Measurements from ENCODE around the gene NUPR1. TPM values are rescaled to one million over a fixed set of nuclear protein-coding genes. Genes with fewer than 3 reads are reported as not detected.

NUPR1 gene
- total and polyA plus RNA-seq, 2 of the 13 experiments (the other 11 are each of a cell fraction or from before 2014, with no cell fraction given): 18.0 to 25.6 TPM

DNA sequence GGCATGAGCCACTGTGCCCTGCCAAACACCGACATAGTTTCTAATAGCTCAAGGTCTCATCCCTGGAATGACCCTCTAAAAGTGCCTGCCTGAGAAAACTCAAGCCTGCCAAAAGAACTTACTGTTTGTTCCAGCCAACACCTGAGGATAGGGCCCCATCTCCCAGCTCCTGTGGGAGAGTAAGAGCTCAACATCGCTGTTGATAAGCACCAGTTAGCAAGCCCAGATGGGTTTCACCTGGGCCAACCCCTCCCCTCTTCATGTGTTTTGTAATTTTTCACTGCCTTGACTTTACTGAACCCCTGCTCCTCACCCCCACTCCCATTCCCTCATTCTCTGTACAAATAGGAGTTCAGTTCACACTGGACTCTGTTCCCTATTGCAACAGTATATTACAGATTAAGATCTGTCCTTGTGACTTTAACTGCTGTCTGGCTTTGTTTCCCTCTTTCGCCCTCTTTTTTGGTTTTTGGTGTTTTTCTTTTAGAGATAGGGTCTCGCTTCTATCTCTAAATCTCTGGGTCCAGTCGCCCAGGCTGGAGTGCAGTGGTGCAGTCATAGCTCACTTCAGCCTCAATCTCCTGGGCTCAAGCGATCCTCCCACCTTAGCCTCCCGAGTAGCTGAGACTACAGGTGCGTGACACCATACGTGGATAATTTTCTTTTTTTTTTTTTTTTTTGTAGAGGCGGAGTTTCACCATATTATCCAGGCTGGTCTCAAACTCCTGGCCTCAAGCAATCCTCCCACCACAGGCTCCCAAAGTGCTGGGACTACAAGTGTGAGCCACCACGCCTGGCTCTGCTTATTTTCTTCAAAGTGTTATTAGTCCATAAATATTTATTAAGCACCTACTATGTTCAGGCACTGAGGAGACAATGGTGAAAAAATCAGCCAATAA lies 12.3 kb downstream of the NUPR1 start (continued):
- no peak for TF ChIP-seq GTF3A (CRISPR knock-in tag; conservative IDR thresholded peaks at IDR 0.05)
- TF ChIP-seq, protein P1, sequence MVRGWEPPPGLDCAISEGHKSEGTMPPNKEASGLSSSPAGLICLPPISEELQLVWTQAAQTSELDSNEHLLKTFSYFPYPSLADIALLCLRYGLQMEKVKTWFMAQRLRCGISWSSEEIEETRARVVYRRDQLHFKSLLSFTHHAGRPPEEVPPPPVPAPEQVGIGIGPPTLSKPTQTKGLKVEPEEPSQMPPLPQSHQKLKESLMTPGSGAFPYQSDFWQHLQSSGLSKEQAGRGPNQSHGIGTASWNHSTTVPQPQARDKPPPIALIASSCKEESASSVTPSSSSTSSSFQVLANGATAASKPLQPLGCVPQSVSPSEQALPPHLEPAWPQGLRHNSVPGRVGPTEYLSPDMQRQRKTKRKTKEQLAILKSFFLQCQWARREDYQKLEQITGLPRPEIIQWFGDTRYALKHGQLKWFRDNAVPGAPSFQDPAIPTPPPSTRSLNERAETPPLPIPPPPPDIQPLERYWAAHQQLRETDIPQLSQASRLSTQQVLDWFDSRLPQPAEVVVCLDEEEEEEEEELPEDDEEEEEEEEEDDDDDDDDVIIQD (CRISPR knock-in tag; IDR thresholded peaks at IDR 0.05; ENCODE audit: low read depth): peak; percentile 94
- TF ChIP-seq, protein P2, sequence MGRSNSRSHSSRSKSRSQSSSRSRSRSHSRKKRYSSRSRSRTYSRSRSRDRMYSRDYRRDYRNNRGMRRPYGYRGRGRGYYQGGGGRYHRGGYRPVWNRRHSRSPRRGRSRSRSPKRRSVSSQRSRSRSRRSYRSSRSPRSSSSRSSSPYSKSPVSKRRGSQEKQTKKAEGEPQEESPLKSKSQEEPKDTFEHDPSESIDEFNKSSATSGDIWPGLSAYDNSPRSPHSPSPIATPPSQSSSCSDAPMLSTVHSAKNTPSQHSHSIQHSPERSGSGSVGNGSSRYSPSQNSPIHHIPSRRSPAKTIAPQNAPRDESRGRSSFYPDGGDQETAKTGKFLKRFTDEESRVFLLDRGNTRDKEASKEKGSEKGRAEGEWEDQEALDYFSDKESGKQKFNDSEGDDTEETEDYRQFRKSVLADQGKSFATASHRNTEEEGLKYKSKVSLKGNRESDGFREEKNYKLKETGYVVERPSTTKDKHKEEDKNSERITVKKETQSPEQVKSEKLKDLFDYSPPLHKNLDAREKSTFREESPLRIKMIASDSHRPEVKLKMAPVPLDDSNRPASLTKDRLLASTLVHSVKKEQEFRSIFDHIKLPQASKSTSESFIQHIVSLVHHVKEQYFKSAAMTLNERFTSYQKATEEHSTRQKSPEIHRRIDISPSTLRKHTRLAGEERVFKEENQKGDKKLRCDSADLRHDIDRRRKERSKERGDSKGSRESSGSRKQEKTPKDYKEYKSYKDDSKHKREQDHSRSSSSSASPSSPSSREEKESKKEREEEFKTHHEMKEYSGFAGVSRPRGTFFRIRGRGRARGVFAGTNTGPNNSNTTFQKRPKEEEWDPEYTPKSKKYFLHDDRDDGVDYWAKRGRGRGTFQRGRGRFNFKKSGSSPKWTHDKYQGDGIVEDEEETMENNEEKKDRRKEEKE (IDR thresholded peaks at IDR 0.05): no peak
- TF ChIP-seq, protein P3, sequence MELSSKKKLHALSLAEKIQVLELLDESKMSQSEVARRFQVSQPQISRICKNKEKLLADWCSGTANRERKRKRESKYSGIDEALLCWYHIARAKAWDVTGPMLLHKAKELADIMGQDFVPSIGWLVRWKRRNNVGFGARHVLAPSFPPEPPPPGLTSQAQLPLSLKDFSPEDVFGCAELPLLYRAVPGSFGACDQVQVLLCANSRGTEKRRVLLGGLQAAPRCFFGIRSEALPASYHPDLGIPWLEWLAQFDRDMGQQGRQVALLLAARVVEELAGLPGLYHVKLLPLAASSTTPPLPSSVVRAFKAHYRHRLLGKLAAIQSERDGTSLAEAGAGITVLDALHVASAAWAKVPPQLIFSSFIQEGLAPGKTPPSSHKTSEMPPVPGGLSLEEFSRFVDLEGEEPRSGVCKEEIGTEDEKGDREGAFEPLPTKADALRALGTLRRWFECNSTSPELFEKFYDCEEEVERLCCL (CRISPR knock-in tag; IDR thresholded peaks at IDR 0.05; ENCODE audit: borderline replicate concordance): no peak
- peak; percentile 96 for TF ChIP-seq SOX5 (CRISPR knock-in tag; IDR thresholded peaks at IDR 0.05; ENCODE audit: borderline replicate concordance)
- peak; percentile 68 for TF ChIP-seq BORCS8-MEF2B (CRISPR knock-in tag; IDR thresholded peaks at IDR 0.05)
- peak; percentile 82; the same call in 1 of the 2 replicates for TF ChIP-seq ZNF556 (CRISPR knock-in tag; IDR thresholded peaks at IDR 0.05; ENCODE audit: borderline replicate concordance)
- no peak for TF ChIP-seq PCBP2 (optimal IDR thresholded peaks at IDR 0.05; ENCODE audit: low read depth, low read length, poor library complexity, severe bottlenecking)
- 0 out of 2 replicates have a peak, but pooled peaks have one; percentile 23 for TF ChIP-seq ZNF577 (CRISPR knock-in tag; IDR thresholded peaks at IDR 0.05; ENCODE audit: borderline replicate concordance, low read depth)
- TF ChIP-seq, protein P4, sequence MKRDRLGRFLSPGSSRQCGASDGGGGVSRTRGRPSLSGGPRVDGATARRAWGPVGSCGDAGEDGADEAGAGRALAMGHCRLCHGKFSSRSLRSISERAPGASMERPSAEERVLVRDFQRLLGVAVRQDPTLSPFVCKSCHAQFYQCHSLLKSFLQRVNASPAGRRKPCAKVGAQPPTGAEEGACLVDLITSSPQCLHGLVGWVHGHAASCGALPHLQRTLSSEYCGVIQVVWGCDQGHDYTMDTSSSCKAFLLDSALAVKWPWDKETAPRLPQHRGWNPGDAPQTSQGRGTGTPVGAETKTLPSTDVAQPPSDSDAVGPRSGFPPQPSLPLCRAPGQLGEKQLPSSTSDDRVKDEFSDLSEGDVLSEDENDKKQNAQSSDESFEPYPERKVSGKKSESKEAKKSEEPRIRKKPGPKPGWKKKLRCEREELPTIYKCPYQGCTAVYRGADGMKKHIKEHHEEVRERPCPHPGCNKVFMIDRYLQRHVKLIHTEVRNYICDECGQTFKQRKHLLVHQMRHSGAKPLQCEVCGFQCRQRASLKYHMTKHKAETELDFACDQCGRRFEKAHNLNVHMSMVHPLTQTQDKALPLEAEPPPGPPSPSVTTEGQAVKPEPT (CRISPR knock-in tag; IDR thresholded peaks at IDR 0.05; ENCODE audit: low read depth): no peak
- TF ChIP-seq ZNF230 (CRISPR knock-in tag; IDR thresholded peaks at IDR 0.05): peak; percentile 88
- no peak; the same call in 1 of the 2 replicates for TF ChIP-seq GLI4 (CRISPR knock-in tag; IDR thresholded peaks at IDR 0.05; ENCODE audit: borderline replicate concordance)
- TF ChIP-seq, protein P5, sequence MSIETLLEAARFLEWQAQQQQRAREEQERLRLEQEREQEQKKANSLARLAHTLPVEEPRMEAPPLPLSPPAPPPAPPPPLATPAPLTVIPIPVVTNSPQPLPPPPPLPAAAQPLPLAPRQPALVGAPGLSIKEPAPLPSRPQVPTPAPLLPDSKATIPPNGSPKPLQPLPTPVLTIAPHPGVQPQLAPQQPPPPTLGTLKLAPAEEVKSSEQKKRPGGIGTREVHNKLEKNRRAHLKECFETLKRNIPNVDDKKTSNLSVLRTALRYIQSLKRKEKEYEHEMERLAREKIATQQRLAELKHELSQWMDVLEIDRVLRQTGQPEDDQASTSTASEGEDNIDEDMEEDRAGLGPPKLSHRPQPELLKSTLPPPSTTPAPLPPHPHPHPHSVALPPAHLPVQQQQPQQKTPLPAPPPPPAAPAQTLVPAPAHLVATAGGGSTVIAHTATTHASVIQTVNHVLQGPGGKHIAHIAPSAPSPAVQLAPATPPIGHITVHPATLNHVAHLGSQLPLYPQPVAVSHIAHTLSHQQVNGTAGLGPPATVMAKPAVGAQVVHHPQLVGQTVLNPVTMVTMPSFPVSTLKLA (IDR thresholded peaks at IDR 0.05): peak; percentile 3; the same call in 1 of the 2 replicates
- TF ChIP-seq, protein P6, sequence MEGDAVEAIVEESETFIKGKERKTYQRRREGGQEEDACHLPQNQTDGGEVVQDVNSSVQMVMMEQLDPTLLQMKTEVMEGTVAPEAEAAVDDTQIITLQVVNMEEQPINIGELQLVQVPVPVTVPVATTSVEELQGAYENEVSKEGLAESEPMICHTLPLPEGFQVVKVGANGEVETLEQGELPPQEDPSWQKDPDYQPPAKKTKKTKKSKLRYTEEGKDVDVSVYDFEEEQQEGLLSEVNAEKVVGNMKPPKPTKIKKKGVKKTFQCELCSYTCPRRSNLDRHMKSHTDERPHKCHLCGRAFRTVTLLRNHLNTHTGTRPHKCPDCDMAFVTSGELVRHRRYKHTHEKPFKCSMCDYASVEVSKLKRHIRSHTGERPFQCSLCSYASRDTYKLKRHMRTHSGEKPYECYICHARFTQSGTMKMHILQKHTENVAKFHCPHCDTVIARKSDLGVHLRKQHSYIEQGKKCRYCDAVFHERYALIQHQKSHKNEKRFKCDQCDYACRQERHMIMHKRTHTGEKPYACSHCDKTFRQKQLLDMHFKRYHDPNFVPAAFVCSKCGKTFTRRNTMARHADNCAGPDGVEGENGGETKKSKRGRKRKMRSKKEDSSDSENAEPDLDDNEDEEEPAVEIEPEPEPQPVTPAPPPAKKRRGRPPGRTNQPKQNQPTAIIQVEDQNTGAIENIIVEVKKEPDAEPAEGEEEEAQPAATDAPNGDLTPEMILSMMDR (CRISPR knock-in tag; IDR thresholded peaks at IDR 0.05): 0 out of 2 replicates have a peak, but pooled peaks have one; percentile 10
- TF ChIP-seq RXRA (CRISPR knock-in tag; IDR thresholded peaks at IDR 0.05): peak; percentile 72; the same call in 1 of the 2 replicates
- TF ChIP-seq ELF3 (CRISPR knock-in tag; IDR thresholded peaks at IDR 0.05): peak; percentile 91
